CD4-positive, alpha-beta memory T cell (primary cell): ENCODE data around the gene RNU6-9. TPM values are rescaled to one million over a fixed set of nuclear protein-coding genes. Genes with fewer than 3 reads are reported as not detected.

Source experiments
- CTCF ChIA-PET: fragments of 350-600 bp; sonication (Branson Sonifier 250); formaldehyde crosslinking; loops from one replicate; lab custom pipeline; 2021; ENCODE audit warnings: inconsistent platforms; ENCODE audit not compliant: partially characterized antibody; lab: Charles Lee
- POLR2A ChIA-PET: fragments of 350-600 bp; sonication (Branson Sonifier 250); formaldehyde crosslinking; loops from one replicate; lab custom pipeline; 2021; ENCODE audit not compliant: partially characterized antibody; lab: Charles Lee
- DNase-seq, 5 donors: peaks; one replicate each; pipeline versions ENCODE4 v3.0.0 to v3.0.0-alpha.2; 2020 to 2022; ENCODE audit warnings: mixed read lengths in 1 of 5
- H3K27ac ChIP-seq: one replicate; pipeline ENCODE4 v1.7.0; 2013; ENCODE audit warnings: low read depth, low read length
- H3K27me3 ChIP-seq: 2 replicates; pipeline ENCODE4 v1.7.0; 2013; ENCODE audit warnings: mild to moderate bottlenecking, low read length, moderate library complexity; ENCODE audit not compliant: insufficient read depth
- H3K36me3 ChIP-seq: 2 replicates; pipeline ENCODE4 v1.7.0; 2013; ENCODE audit warnings: mild to moderate bottlenecking, low read length, moderate library complexity; ENCODE audit not compliant: insufficient read depth
- H3K4me1 ChIP-seq: 2 replicates; pipeline ENCODE4 v1.7.0; 2013; ENCODE audit warnings: mild to moderate bottlenecking, low read length, moderate library complexity; ENCODE audit not compliant: insufficient read depth
- H3K4me3 ChIP-seq, 2 donors: one replicate each; pipeline ENCODE4 v1.7.0; 2013; ENCODE audit warnings: low read length in 2 of 2, mild to moderate bottlenecking in 1 of 2
- H3K9me3 ChIP-seq, 2 donors: one replicate each; pipeline ENCODE4 v1.7.0; 2013; ENCODE audit warnings: low read length in 2 of 2, control low read depth in 1 of 2; ENCODE audit not compliant: control insufficient read depth in 1 of 2
- H3K27ac Mint-ChIP-seq, 7 donors: one replicate each; pipeline ENCODE4 v1.8.0; 2020 to 2021; ENCODE audit warnings: mixed read lengths in 7 of 7, mild to moderate bottlenecking in 6 of 7, inconsistent platforms in 3 of 7, moderate library complexity in 3 of 7
- H3K27me3 Mint-ChIP-seq, 2 donors: one replicate each; pipeline ENCODE4 v1.8.0; 2020 to 2021; ENCODE audit warnings: mixed read lengths in 2 of 2
- H3K36me3 Mint-ChIP-seq, 2 donors: one replicate each; pipeline ENCODE4 v1.8.0; 2020 to 2021; ENCODE audit warnings: mixed read lengths in 2 of 2, inconsistent platforms in 1 of 2, mild to moderate bottlenecking in 1 of 2
- H3K4me1 Mint-ChIP-seq, 4 donors: one replicate each; pipeline ENCODE4 v1.8.0; 2020 to 2021; ENCODE audit warnings: mixed read lengths in 4 of 4, mild to moderate bottlenecking in 1 of 4
- H3K4me3 Mint-ChIP-seq, 8 donors: one replicate each; pipeline ENCODE4 v1.8.0; 2020 to 2021; ENCODE audit warnings: mixed read lengths in 8 of 8, mild to moderate bottlenecking in 7 of 8, moderate library complexity in 6 of 8, inconsistent platforms in 3 of 8
- H3K9me3 Mint-ChIP-seq, 8 donors: one replicate each; pipeline ENCODE4 v1.8.0; 2020 to 2021; ENCODE audit warnings: mixed read lengths in 8 of 8, mild to moderate bottlenecking in 5 of 8, inconsistent platforms in 3 of 8, moderate library complexity in 1 of 8
- intact Hi-C: fragments of 100-400 bp; cut with micrococcal nuclease; formaldehyde crosslinking; loops from one replicate; pipeline ENCODE4 v1.15.1; 2023
- polyA plus RNA-seq, 2 donors: library from polyadenylated mRNA; unstranded; fragments of 300-500 nt; fragmentation: Illumina TruSeq; gene quantifications; one replicate each; pipeline ENCODE4 v1.2.3, GENCODE V29; 2021
- total RNA-seq, 2 experiments: library from RNA; stranded (reverse); gene quantifications; one replicate each; pipeline ENCODE4 v1.2.3, GENCODE V29; 2021

RNU6-9 gene
- total and polyA plus RNA-seq, 4 experiments from 2014 or later: not detected

- H3K36me3 Mint-ChIP-seq: peaks cover 0 to 2% of the 10 kb centered on the region in 2 donors
- no peaks in the 10 kb centered on the region for H3K36me3 ChIP-seq
- intact Hi-C loops: loop anchor here (1.0 to 10.0 kb wide), 5 partner anchors 16 to 316 kb away; partner anchors contain the start of genes ATP5F1D, POLR2E and WDR18
- H3K27ac ChIP-seq: peak overlapping the region; percentile 64
- peak overlapping the region in 5 of 7 donors; percentile 37 to 88 (median 72) for H3K27ac Mint-ChIP-seq
- peaks cover 9 to 23% (median 15%) of the 10 kb centered on the region in 4 donors for H3K4me1 Mint-ChIP-seq
- peak overlapping the region; percentile 74 to 87 (median 82) for H3K4me3 Mint-ChIP-seq
- peak in 1 of 5 donors; percentile 70 for DNase-seq
- H3K4me3 ChIP-seq: peak overlapping the region; percentile 47 to 91
- no peaks in the 10 kb centered on the region for H3K27me3 ChIP-seq
- no peaks in the 10 kb centered on the region for H3K9me3 ChIP-seq
- H3K9me3 Mint-ChIP-seq: peaks cover 0 to 5% (median 0%) of the 10 kb centered on the region in 8 donors
- ChIA-PET POLR2A (interaction anchor here (0.6 to 7.9 kb wide), 7 partner anchors 12 to 163 kb away, joined by 3 to 88 read pairs (median 6); partner anchors contain the start of genes ARHGAP45, MED16, RNU6-9 and WDR18), CTCF (interaction anchor here (4.3 to 8.2 kb wide), 3 partner anchors 57 to 155 kb away, joined by 19 to 119 read pairs (median 118); partner anchors contain the start of gene WDR18)
- H3K4me1 ChIP-seq: peaks cover 25% of the 10 kb centered on the region
- peaks cover 0 to 2% of the 10 kb centered on the region in 2 donors for H3K27me3 Mint-ChIP-seq
Observed at GRCh38 chr19:925087-925525, 31.8 kb downstream of the RNU6-9 start.

- Histone ChIP-seq H3K4me1 (peaks cover 22% of the 10 kb centered on the region), H3K9me3 (no peaks in the 10 kb centered on the region), H3K27me3 (no peaks in the 10 kb centered on the region), H3K27ac (peak within 1 kb of the TSS; percentile 64), H3K4me3 (peak within 1 kb of the TSS; percentile 47 to 91), H3K36me3 (no peaks in the 10 kb centered on the region)
- Mint-ChIP-seq H3K27ac (peak within 1 kb of the TSS in 6 of 7 donors; percentile 37 to 88 (median 72)), H3K36me3 (peaks cover 0 to under 1% of the 10 kb centered on the region in 2 donors), H3K9me3 (peaks cover 0 to 5% (median 0%) of the 10 kb centered on the region in 8 donors), H3K27me3 (peaks cover 0 to under 1% of the 10 kb centered on the region in 2 donors), H3K4me1 (peaks cover 8 to 21% (median 13%) of the 10 kb centered on the region in 4 donors), H3K4me3 (peak within 1 kb of the TSS; percentile 80 to 88 (median 84))
- intact Hi-C loops: loop anchor here (1.0 to 10.0 kb wide), 5 partner anchors 15 to 316 kb away; partner anchors contain the start of genes ATP5F1D, POLR2E and WDR18
- ChIA-PET POLR2A (interaction anchor here (1.0 to 7.9 kb wide), 4 partner anchors 33 to 141 kb away, joined by 3 to 88 read pairs (median 6); partner anchors contain the start of genes ARHGAP45, MED16, RNU6-9 and WDR18), CTCF (interaction anchor here (6.1 to 8.2 kb wide), 2 partner anchors 56 to 61 kb away, joined by 118 to 119 read pairs; partner anchors contain the start of gene WDR18)
- DNase-seq: peak; percentile 73 to 85 (median 78)
Observed at GRCh38 chr19:925526-926322, 32.4 kb downstream of the RNU6-9 start, which contains the start of gene ARID3A. TSS of gene ARID3A (plus strand) at chr19:926035. CDS start at chr19:929529, 3,494 bp downstream.

- Histone ChIP-seq H3K36me3 (no peaks in the 10 kb centered on the region), H3K27me3 (no peaks in the 10 kb centered on the region), H3K27ac (peak overlapping the region; percentile 21), H3K4me1 (peaks cover 17% of the 10 kb centered on the region), H3K4me3 (peak overlapping the region in 1 of 2 donors; percentile 60), H3K9me3 (no peaks in the 10 kb centered on the region)
- no peaks in the 10 kb centered on the region for H3K36me3 Mint-ChIP-seq
- intact Hi-C loops: loop anchor here (10.0 kb wide), 1 partner anchor 169 kb away; the partner anchor contains the start of gene POLR2E
- peak overlapping the region in 1 of 7 donors; percentile 44 for H3K27ac Mint-ChIP-seq
- peak overlapping the region; percentile 72 to 84 (median 76) for H3K4me3 Mint-ChIP-seq
- POLR2A ChIA-PET: interaction anchor here (1.0 to 1.7 kb wide), 2 partner anchors 17 to 58 kb away, joined by 3 to 4 read pairs; partner anchors contain the start of gene WDR18
- CTCF ChIA-PET: interaction anchor here (0.9 kb wide), 1 partner anchor 50 kb away, joined by 4 read pairs; no protein-coding TSS in a partner anchor
- H3K9me3 Mint-ChIP-seq: peaks cover 0 to 3% (median 0%) of the 10 kb centered on the region in 8 donors
- no peaks in the 10 kb centered on the region for H3K27me3 Mint-ChIP-seq
- peaks cover 6 to 16% (median 9%) of the 10 kb centered on the region in 4 donors for H3K4me1 Mint-ChIP-seq
- DNase-seq: no peak
Observed at GRCh38 chr19:926323-926588, 33.0 kb downstream of the RNU6-9 start.

GRCh38 chr19:926589-927350 is 33.5 kb downstream of the RNU6-9 start:
- POLR2A ChIA-PET: interaction anchor here (1.0 to 1.7 kb wide), 2 partner anchors 16 to 57 kb away, joined by 3 to 4 read pairs; partner anchors contain the start of gene WDR18
- Mint-ChIP-seq H3K27me3 (no peaks in the 10 kb centered on the region), H3K27ac (peak overlapping the region in 4 of 7 donors; percentile 23 to 78 (median 54)), H3K9me3 (no peaks in the 10 kb centered on the region), H3K4me1 (peaks cover 2 to 12% (median 5%) of the 10 kb centered on the region in 4 donors), H3K4me3 (peak overlapping the region; percentile 79 to 88 (median 84)), H3K36me3 (no peaks in the 10 kb centered on the region)
- CTCF ChIA-PET: interaction anchor here (0.9 to 1.0 kb wide), 2 partner anchors 50 to 63 kb away, joined by 4 read pairs; no protein-coding TSS in a partner anchor
- peak overlapping the region; percentile 21 for H3K27ac ChIP-seq
- peak overlapping the region in 1 of 2 donors; percentile 60 for H3K4me3 ChIP-seq
- H3K27me3 ChIP-seq: no peaks in the 10 kb centered on the region
- no peaks in the 10 kb centered on the region for H3K9me3 ChIP-seq
- peaks cover 15% of the 10 kb centered on the region for H3K4me1 ChIP-seq
- H3K36me3 ChIP-seq: no peaks in the 10 kb centered on the region
- no peak for DNase-seq
- intact Hi-C loops: loop anchor here (10.0 kb wide), 1 partner anchor 168 kb away; the partner anchor contains the start of gene POLR2E

GRCh38 chr19:927351-927779 is 34.1 kb downstream of the RNU6-9 start:
- POLR2A ChIA-PET: interaction anchor here (1.0 to 1.7 kb wide), 2 partner anchors 16 to 57 kb away, joined by 3 to 4 read pairs; partner anchors contain the start of gene WDR18

More at GRCh38 chr19:927351-927779, 34.1 kb downstream of the RNU6-9 start:
- intact Hi-C loops: loop anchor here (10.0 kb wide), 1 partner anchor 167 kb away; the partner anchor contains the start of gene POLR2E
- H3K4me1 Mint-ChIP-seq: peaks cover 0 to 14% (median 5%) of the 10 kb centered on the region in 4 donors
- DNase-seq: no peak
- H3K4me3 Mint-ChIP-seq: peak overlapping the region in 5 of 8 donors; percentile 12 to 61 (median 31)
- peak overlapping the region in 1 of 7 donors; percentile 56 for H3K27ac Mint-ChIP-seq
- no peaks in the 10 kb centered on the region for H3K9me3 ChIP-seq
- no peaks in the 10 kb centered on the region for H3K36me3 ChIP-seq
- H3K4me1 ChIP-seq: peaks cover 21% of the 10 kb centered on the region
- no peaks in the 10 kb centered on the region for H3K36me3 Mint-ChIP-seq
- H3K27me3 ChIP-seq: no peaks in the 10 kb centered on the region
- CTCF ChIA-PET: interaction anchor here (0.9 to 1.0 kb wide), 2 partner anchors 49 to 64 kb away, joined by 4 read pairs; no protein-coding TSS in a partner anchor
- no peaks in the 10 kb centered on the region for H3K9me3 Mint-ChIP-seq
- peak overlapping the region in 1 of 2 donors; percentile 60 for H3K4me3 ChIP-seq
- no peaks in the 10 kb centered on the region for H3K27me3 Mint-ChIP-seq
- H3K27ac ChIP-seq: no peak overlapping the region
